Parathyroid adenoma (tissue), 2 donors: ENCODE data around the gene ANO4.

ENCODE experiments used
- H2AFZ ChIP-seq: fragments of 300-600 bp; sonication (generic); one replicate; pipeline ENCODE4 v1.7.0; 2017; ENCODE audit warnings: antibody characterized with exemption, mild to moderate bottlenecking
- H3K27ac ChIP-seq: fragments of 300-600 bp; sonication (generic); one replicate; pipeline ENCODE4 v1.7.0; 2017
- H3K27me3 ChIP-seq: fragments of 300-600 bp; sonication (generic); one replicate; pipeline ENCODE4 v1.7.0; 2017; ENCODE audit warnings: low read length; ENCODE audit not compliant: control insufficient read depth, insufficient read depth
- H3K36me3 ChIP-seq: fragments of 300-600 bp; sonication (generic); one replicate; pipeline ENCODE4 v1.7.0; 2017; ENCODE audit warnings: low read length; ENCODE audit not compliant: control insufficient read depth, insufficient read depth
- H3K4me1 ChIP-seq: fragments of 300-600 bp; sonication (generic); one replicate; pipeline ENCODE4 v1.7.0; 2017; ENCODE audit warnings: control low read depth
- H3K4me2 ChIP-seq: fragments of 300-600 bp; sonication (generic); one replicate; pipeline ENCODE4 v1.7.0; 2017; ENCODE audit warnings: low read length
- H3K4me3 ChIP-seq: fragments of 300-600 bp; sonication (generic); one replicate; pipeline ENCODE4 v1.7.0; 2017; ENCODE audit warnings: low read depth, low read length
- H3K79me2 ChIP-seq: fragments of 300-600 bp; sonication (generic); one replicate; pipeline ENCODE4 v1.7.0; 2017; ENCODE audit warnings: control low read depth
- H3K9ac ChIP-seq: fragments of 300-600 bp; sonication (generic); one replicate; pipeline ENCODE4 v1.7.0; 2017; ENCODE audit warnings: mild to moderate bottlenecking
- H3K9me3 ChIP-seq: fragments of 300-600 bp; sonication (generic); one replicate; pipeline ENCODE4 v1.7.0; 2017; ENCODE audit warnings: low read length; ENCODE audit not compliant: control insufficient read depth
- TF ChIP-seq, protein P1 (sequence below): fragments of 300-600 bp; sonication (generic); IDR thresholded peaks from one replicate; pipeline ENCODE4 v1.7.0; 2017; ENCODE audit warnings: antibody characterized with exemption, mild to moderate bottlenecking
- donor health status: primary hyperparathyroidism.

The ANO4 gene

GRCh38 chr12:101018540-101018939, 224.0 kb downstream of the ANO4 start:
- H3K4me1 ChIP-seq = no peaks in the 10 kb centered on the region
- H3K27me3 ChIP-seq = no peaks in the 10 kb centered on the region
- H2AFZ ChIP-seq = no peak overlapping the region
- no peak overlapping the region for H3K4me2 ChIP-seq
- H3K27ac ChIP-seq = no peak overlapping the region
- no peak overlapping the region for H3K4me3 ChIP-seq
- no peak overlapping the region for H3K9ac ChIP-seq
- TF ChIP-seq, protein P1, sequence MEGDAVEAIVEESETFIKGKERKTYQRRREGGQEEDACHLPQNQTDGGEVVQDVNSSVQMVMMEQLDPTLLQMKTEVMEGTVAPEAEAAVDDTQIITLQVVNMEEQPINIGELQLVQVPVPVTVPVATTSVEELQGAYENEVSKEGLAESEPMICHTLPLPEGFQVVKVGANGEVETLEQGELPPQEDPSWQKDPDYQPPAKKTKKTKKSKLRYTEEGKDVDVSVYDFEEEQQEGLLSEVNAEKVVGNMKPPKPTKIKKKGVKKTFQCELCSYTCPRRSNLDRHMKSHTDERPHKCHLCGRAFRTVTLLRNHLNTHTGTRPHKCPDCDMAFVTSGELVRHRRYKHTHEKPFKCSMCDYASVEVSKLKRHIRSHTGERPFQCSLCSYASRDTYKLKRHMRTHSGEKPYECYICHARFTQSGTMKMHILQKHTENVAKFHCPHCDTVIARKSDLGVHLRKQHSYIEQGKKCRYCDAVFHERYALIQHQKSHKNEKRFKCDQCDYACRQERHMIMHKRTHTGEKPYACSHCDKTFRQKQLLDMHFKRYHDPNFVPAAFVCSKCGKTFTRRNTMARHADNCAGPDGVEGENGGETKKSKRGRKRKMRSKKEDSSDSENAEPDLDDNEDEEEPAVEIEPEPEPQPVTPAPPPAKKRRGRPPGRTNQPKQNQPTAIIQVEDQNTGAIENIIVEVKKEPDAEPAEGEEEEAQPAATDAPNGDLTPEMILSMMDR = no peak
- no peaks in the 10 kb centered on the region for H3K36me3 ChIP-seq
- no peaks in the 10 kb centered on the region for H3K9me3 ChIP-seq
- H3K79me2 ChIP-seq = no peaks in the 10 kb centered on the region

- no peaks in the 10 kb centered on the region for H3K9me3 ChIP-seq
- H3K27ac ChIP-seq = no peak overlapping the region
- H3K27me3 ChIP-seq = no peaks in the 10 kb centered on the region
- no peaks in the 10 kb centered on the region for H3K79me2 ChIP-seq
- H3K4me3 ChIP-seq = no peak overlapping the region
- H3K9ac ChIP-seq = no peak overlapping the region
- no peak overlapping the region for H3K4me2 ChIP-seq
- no peaks in the 10 kb centered on the region for H3K36me3 ChIP-seq
- no peak overlapping the region for H2AFZ ChIP-seq
- TF ChIP-seq, protein P1 = no peak
- no peaks in the 10 kb centered on the region for H3K4me1 ChIP-seq
These were observed 224.6 kb downstream of the ANO4 start for GRCh38 chr12:101019201-101019600.

GRCh38 chr12:101019667-101020066, 225.1 kb downstream of the ANO4 start:
- no peak overlapping the region for H3K4me3 ChIP-seq
- no peaks in the 10 kb centered on the region for H3K79me2 ChIP-seq
- H3K4me2 ChIP-seq = no peak overlapping the region
- H3K27ac ChIP-seq = no peak overlapping the region
- H3K4me1 ChIP-seq = no peaks in the 10 kb centered on the region
- TF ChIP-seq, protein P1 = no peak
- no peaks in the 10 kb centered on the region for H3K27me3 ChIP-seq
- H3K9ac ChIP-seq = no peak overlapping the region
- H3K36me3 ChIP-seq = no peaks in the 10 kb centered on the region
- H3K9me3 ChIP-seq = no peaks in the 10 kb centered on the region
- H2AFZ ChIP-seq = no peak overlapping the region

GRCh38 chr12:101021442-101021841, 226.9 kb downstream of the ANO4 start:
- H3K4me2 ChIP-seq = no peak overlapping the region
- H3K27me3 ChIP-seq = no peaks in the 10 kb centered on the region
- H3K27ac ChIP-seq = no peak overlapping the region
- H3K36me3 ChIP-seq = no peaks in the 10 kb centered on the region
- no peak overlapping the region for H3K9ac ChIP-seq
- TF ChIP-seq, protein P1 = no peak
- no peaks in the 10 kb centered on the region for H3K79me2 ChIP-seq
- H3K4me3 ChIP-seq = no peak overlapping the region
- no peaks in the 10 kb centered on the region for H3K4me1 ChIP-seq
- H3K9me3 ChIP-seq = no peaks in the 10 kb centered on the region
- no peak overlapping the region for H2AFZ ChIP-seq

DNA sequence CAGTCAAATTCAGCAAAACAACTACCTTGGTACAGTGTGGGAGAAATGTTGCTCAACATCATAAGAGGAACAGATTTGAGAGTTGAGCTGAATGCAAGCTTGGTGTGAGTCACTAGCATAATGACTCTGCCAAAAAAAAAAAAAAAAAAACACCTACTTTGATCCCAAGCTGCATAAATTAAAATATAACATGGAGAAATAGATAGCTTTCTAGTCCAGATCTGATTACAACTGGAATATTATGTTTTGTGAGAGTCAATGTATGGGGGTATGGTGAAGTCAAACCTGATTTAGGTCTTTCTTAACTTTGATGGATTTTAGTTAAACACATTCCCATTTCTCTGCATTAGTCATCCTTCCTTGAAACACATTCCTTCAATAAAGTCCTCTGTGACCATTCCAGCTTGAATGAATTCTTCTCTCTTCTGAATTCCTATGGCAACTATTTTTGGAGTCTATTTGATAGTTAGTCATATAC, 227.4 kb downstream of the ANO4 start:
- no peak overlapping the region for H3K27ac ChIP-seq
- H3K36me3 ChIP-seq = no peaks in the 10 kb centered on the region
- no peak overlapping the region for H3K4me2 ChIP-seq
- H3K4me3 ChIP-seq = no peak overlapping the region
- H3K79me2 ChIP-seq = no peaks in the 10 kb centered on the region
- H3K4me1 ChIP-seq = no peaks in the 10 kb centered on the region
- TF ChIP-seq, protein P1 = no peak
- H3K9me3 ChIP-seq = no peaks in the 10 kb centered on the region
- no peaks in the 10 kb centered on the region for H3K27me3 ChIP-seq
- no peak overlapping the region for H2AFZ ChIP-seq
- H3K9ac ChIP-seq = no peak overlapping the region
